SH-SY5Y (cell line): ENCODE measurements around the gene CALHM1.

ENCODE experiments used
- GATA2 ChIP-seq: IDR thresholded peaks from 2 replicates; pipeline ENCODE4 v1.6.1; 2011; ENCODE audit warnings: mild to moderate bottlenecking, low read depth, low read length
- GATA3 ChIP-seq: IDR thresholded peaks from 2 replicates; pipeline ENCODE4 v1.6.1; 2011; ENCODE audit warnings: low read depth, mild to moderate bottlenecking, low read length, moderate library complexity

CALHM1 gene

GRCh38 chr10:103493916-103494877, 35.5 kb upstream of the CALHM1 start:
- TF ChIP-seq GATA3 (no peak), GATA2 (no peak)

- TF ChIP-seq GATA3, result no peak
- TF ChIP-seq GATA2, result no peak
Measured at GRCh38 chr10:103493362-103493915, 34.7 kb upstream of the CALHM1 start, which contains the start of gene NEURL1. Gene NEURL1 (plus strand): TSS chr10:103493705. CDS start chr10:103494388, 683 bp downstream.

DNA sequence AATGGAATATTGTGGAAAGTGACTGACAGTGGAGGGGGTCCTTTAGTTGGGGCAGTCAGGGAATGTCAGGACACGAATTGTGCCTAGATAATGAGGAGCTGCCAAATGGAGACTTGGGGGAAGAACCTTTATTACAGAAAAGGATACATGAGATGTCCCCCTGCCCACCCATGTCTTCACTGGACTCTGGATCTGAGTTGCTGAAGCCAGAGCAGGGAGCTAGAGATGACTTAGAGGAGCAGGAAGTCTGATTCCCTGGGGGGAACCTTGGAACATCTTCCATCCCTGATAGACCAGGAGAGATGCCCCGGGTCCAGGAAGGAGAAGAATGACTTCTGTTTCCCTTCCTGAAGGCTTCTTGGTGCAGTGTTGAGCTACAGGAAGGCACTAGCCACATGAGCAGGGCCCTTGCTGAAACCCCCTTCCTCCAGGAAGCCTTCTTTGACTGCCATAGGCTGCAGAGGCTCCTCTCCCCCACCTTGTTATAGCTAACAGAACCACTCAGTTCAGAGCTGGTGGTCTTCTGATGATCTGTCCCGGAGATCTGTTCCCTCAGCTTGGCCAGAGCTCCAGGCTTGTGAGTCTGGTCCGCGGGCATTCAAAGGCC, 34.1 kb upstream of the CALHM1 start:
- TF ChIP-seq GATA3, result no peak
- no peak for TF ChIP-seq GATA2

GRCh38 chr10:103491729-103492364, 33.1 kb upstream of the CALHM1 start:
- TF ChIP-seq GATA2, result no peak
- no peak for TF ChIP-seq GATA3

DNA sequence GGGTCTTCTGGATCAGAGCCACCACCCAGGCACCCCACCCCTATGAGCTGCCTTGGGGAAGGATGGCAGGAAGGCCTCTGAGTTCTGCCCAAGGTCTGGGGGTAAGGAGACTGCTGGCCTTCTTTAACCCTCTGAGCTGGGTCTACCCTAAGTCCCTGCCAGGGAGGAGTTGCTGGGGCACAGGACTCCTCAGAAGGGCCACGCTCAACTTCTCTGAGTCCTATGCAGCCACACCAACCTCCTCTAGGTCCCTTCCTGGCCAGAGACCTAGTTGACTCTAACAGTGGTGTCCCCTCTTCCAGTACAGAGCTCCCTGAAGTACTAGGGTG, 32.2 kb upstream of the CALHM1 start:
- TF ChIP-seq GATA3, result no peak
- TF ChIP-seq GATA2, result no peak

DNA sequence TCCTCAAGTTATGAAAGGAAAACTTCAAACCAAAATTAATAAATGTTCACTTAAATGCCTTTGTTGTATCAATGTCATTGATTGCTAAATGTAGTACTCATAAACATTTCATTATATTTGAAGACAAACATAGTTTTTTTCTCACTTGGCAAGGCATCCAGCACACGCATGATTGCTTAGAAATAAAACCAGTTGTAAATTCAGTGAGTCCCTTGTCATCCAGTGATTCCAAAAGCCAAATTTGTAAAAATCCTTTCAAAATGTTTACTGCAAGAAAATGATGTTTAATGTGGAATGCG, 28.7 kb upstream of the CALHM1 start:
- TF ChIP-seq GATA3 (no peak), GATA2 (no peak)

DNA sequence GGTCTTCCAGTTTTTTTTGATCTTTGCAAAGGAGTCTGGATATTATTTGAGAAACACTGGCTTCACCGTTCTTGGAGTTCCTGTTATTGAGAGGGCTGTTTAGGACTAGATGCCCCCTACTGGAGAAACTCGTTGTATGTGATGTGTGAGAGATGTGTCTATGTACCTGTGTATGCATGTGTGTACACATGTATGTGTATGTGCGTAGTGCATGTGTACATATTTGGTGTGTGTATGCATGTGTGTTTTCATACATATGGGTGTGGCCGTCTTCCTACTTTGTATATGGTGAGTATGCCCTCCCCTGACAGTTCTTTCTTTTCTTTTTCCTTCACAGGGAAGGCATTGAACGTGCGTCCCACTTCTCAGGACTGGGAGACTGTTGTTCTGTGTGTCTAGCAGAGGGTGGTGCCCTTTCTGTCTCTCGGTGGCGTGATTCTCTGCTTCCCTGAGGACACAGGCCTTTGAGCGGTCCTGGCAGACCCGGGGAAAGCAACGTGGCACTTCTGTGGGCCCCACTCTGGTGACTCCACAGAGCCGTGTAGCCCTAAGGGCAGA, 23.4 kb upstream of the CALHM1 start:
- TF ChIP-seq GATA3 (no peak), GATA2 (no peak)

DNA sequence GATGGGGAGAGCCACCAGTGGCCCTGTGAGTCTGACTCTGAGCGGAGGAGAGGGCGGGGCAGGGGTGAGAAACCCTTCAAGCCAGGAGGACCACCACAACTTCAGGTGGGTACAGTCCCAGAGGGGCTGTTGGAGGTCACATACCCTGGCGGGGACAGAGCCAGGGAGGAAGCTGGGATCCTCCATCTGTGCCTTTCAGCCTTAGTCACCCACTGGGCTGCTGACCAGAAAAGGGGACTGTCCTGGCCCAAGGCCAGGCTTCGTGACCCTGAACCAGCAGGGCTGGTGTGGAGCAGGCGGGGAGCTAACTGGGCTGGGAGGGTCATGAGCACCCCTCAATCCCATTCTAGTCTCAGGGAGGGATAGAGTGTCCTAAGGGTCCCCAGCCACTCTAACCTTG, 21.8 kb upstream of the CALHM1 start:
- no peak for TF ChIP-seq GATA2
- TF ChIP-seq GATA3, result no peak

DNA sequence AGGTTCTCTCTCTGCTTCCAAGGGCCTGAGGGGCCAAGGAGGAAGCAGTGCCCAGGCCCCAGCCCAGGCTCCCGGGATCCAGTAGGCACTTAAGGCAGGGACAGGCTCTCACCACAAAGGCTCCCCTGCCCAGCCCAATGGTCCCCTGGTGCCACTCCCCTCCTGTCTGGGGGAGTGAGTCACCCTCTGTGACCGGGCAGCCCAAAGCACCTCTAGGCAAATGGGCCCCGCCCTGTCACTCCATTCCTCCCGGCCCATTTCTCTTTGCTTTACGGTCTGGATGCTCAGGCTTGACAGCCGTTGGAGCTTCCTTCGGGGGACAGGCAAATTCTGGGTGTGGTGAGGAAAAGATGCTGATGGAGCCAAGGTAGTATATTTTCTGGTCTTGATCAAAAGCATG, 20.4 kb upstream of the CALHM1 start, which contains the start of gene CALHM3:
Gene CALHM3 (minus strand): TSS at position 106 of the 400 bp plus-strand sequence. CDS start 208 bp downstream, outside the sequence.
- TF ChIP-seq GATA3, result no peak

GRCh38 chr10:103478671-103479070, 20.0 kb upstream of the CALHM1 start:
- TF ChIP-seq GATA2, result no peak
- TF ChIP-seq GATA3, result no peak

GRCh38 chr10:103476046-103476768, 17.5 kb upstream of the CALHM1 start:
- TF ChIP-seq GATA3 (no peak), GATA2 (no peak)

- TF ChIP-seq GATA3 (no peak), GATA2 (no peak)
Measured at GRCh38 chr10:103475437-103475836, 16.7 kb upstream of the CALHM1 start.

DNA sequence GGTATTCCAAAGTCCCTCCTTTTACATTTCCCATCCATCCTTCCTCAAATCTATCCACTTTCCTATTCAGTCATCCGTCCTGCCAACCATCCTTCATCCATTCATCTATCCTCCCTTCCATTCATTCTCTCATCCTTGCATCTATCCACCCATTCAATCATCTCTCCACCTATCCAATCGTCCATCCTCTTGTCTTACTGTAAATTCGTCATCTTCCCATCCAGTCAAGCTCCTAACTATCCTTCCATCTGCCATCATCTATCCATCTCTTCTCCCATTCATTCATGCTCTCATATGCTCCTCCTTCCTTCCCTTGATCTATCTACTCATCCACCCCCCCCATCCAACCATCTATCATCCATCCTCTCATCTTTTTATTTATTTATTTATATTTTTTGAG, 15.4 kb upstream of the CALHM1 start:
- TF ChIP-seq GATA2, result no peak
- TF ChIP-seq GATA3, result no peak

GRCh38 chr10:103473261-103473671, 14.6 kb upstream of the CALHM1 start:
- no peak for TF ChIP-seq GATA2
- TF ChIP-seq GATA3, result no peak
